HepG2 (cell line): ENCODE results near the gene AK6. TPM values are rescaled to one million over a fixed set of nuclear protein-coding genes. Genes with fewer than 3 reads are reported as not detected.

Experiments
- AHR ChIP-seq: IDR thresholded peaks from 2 replicates; pipeline ENCODE4 v1.6.1; 2018; ENCODE audit warnings: missing genetic modification reagents, missing compliant biosample characterization
- AKAP8 ChIP-seq: sonication (generic); formaldehyde crosslinking; IDR thresholded peaks from 2 replicates; pipeline ENCODE4 v1.5.1; 2020; ENCODE audit warnings: mild to moderate bottlenecking, missing genetic modification reagents
- BATF2 ChIP-seq: sonication (generic); formaldehyde crosslinking; IDR thresholded peaks from 2 replicates; pipeline ENCODE4 v1.8.0; 2022; ENCODE audit warnings: mild to moderate bottlenecking, missing genetic modification reagents, moderate library complexity
- CTCF ChIP-seq: sonication (generic); formaldehyde crosslinking; IDR thresholded peaks from 2 replicates; pipeline ENCODE4 v1.5.0; 2020; ENCODE audit warnings: mild to moderate bottlenecking, missing genetic modification reagents, moderate library complexity
- HMGXB3 ChIP-seq: sonication (generic); formaldehyde crosslinking; IDR thresholded peaks from 2 replicates; pipeline ENCODE4 v1.4.0; 2020; ENCODE audit warnings: missing genetic modification reagents, borderline replicate concordance
- RCOR2 ChIP-seq: IDR thresholded peaks from 2 replicates; pipeline ENCODE4 v1.6.1; 2016; ENCODE audit warnings: missing biosample characterization, missing genetic modification reagents
- RXRA ChIP-seq: sonication (generic); formaldehyde crosslinking; IDR thresholded peaks from 2 replicates; pipeline ENCODE4 v1.5.1; 2020; ENCODE audit warnings: missing genetic modification reagents
- SNAPC5 ChIP-seq: sonication (generic); formaldehyde crosslinking; IDR thresholded peaks from 2 replicates; pipeline ENCODE4 v1.8.1; 2023; ENCODE audit warnings: mild to moderate bottlenecking, missing genetic modification reagents, borderline replicate concordance
- TARDBP ChIP-seq: sonication (generic); formaldehyde crosslinking; IDR thresholded peaks from 2 replicates; pipeline ENCODE4 v1.8.0; 2022; ENCODE audit warnings: mild to moderate bottlenecking, missing genetic modification reagents
- TOE1 ChIP-seq: sonication (generic); formaldehyde crosslinking; IDR thresholded peaks from 2 replicates; pipeline ENCODE4 v1.4.0; 2020; ENCODE audit warnings: mild to moderate bottlenecking, missing genetic modification reagents
- TRIM22 ChIP-seq: fragments of 450-650 bp; IDR thresholded peaks from 2 replicates; pipeline ENCODE4 v1.6.1; 2017
- ZNF101 ChIP-seq: sonication (generic); formaldehyde crosslinking; IDR thresholded peaks from 2 replicates; pipeline ENCODE4 v1.4.0; 2020; ENCODE audit warnings: mild to moderate bottlenecking, low read depth, missing genetic modification reagents, borderline replicate concordance
- ZNF329 ChIP-seq: sonication (generic); formaldehyde crosslinking; IDR thresholded peaks from 2 replicates; pipeline ENCODE4 v1.9.0; 2021; ENCODE audit warnings: low read depth, mild to moderate bottlenecking, missing genetic modification reagents
- ZNF496 ChIP-seq: sonication (generic); formaldehyde crosslinking; IDR thresholded peaks from 2 replicates; pipeline ENCODE4 v1.8.1; 2023; ENCODE audit warnings: mild to moderate bottlenecking, moderate library complexity, missing genetic modification reagents; ENCODE audit not compliant: insufficient replicate concordance
- ZNF564 ChIP-seq: sonication (generic); formaldehyde crosslinking; IDR thresholded peaks from 2 replicates; pipeline ENCODE4 v1.8.1; 2023; ENCODE audit warnings: mild to moderate bottlenecking, missing genetic modification reagents
- ZSCAN29 ChIP-seq: sonication (generic); formaldehyde crosslinking; conservative IDR thresholded peaks from 2 replicates; pipeline ENCODE4 v1.4.0; 2020; ENCODE audit warnings: mild to moderate bottlenecking, missing genetic modification reagents
- polyA plus RNA-seq, 8 experiments: library from polyadenylated mRNA; depleted of rRNA in 3 of 8; stranded (reverse) in 7 of 8; unstranded in 1 of 8; fragments of >200 nt; fragmentation: Illumina TruSeq in 4 of 8; extraction: Trizol in 4 of 8; gene quantifications; 2 replicates each; pipeline versions ENCODE4 v1.2.1 to v1.2.3, GENCODE V29; 2011 to 2016; ENCODE audit warnings: low read depth in 4 of 8, missing spikeins in 1 of 8, mixed read lengths in 1 of 8; ENCODE audit not compliant: insufficient read depth in 1 of 8
- total RNA-seq, 5 experiments: library from RNA; depleted of rRNA; stranded (reverse); fragments of >200 nt; fragmentation: Illumina TruSeq; extraction: Trizol; gene quantifications; 2 replicates each; pipeline ENCODE4 v1.2.3, GENCODE V29; 2016; ENCODE audit warnings: low read depth in 1 of 5

AK6 gene
- total and polyA plus RNA-seq, 2 of the 13 experiments (the other 11 are each of a cell fraction or from before 2014, with no cell fraction given): 31.1 to 77.2 TPM

- TF ChIP-seq ZNF101 (CRISPR knock-in tag) (no peak), RXRA (CRISPR knock-in tag) (no peak; the same call in 1 of the 2 replicates), RCOR2 (CRISPR knock-in tag) (0 out of 2 replicates have a peak, but pooled peaks have one; percentile 35), ZNF496 (CRISPR knock-in tag) (no peak), SNAPC5 (CRISPR knock-in tag) (no peak; the same call in 1 of the 2 replicates), CTCF (peak; percentile 90), ZSCAN29 (peak; percentile 80; the same call in 1 of the 2 replicates), HMGXB3 (0 out of 2 replicates have a peak, but pooled peaks have one; percentile 38), AHR (no peak), TRIM22 (no peak), TARDBP (CRISPR knock-in tag) (peak; percentile 65; the same call in 1 of the 2 replicates), TOE1 (CRISPR knock-in tag) (no peak), BATF2 (CRISPR knock-in tag) (peak; percentile 73), ZNF329 (no peak), ZNF564 (CRISPR knock-in tag) (no peak), AKAP8 (CRISPR knock-in tag) (peak; percentile 74)
Measured at GRCh38 chr5:69414885-69415583, 45.7 kb upstream of the AK6 start, which contains the start of gene MARVELD2 (continued).
